HG03159 (cell line): ENCODE measurements around the gene CHCT1.

Source experiments
- ATAC-seq: cut with Tn5 transposase; IDR thresholded peaks from one replicate; pipeline ENCODE4 v1.9.1; 2021; ENCODE audit warnings: mild to moderate bottlenecking, moderate library complexity; ENCODE audit not compliant: unreplicated experiment

Gene CHCT1

GRCh38 chr17:60439501-60439900, 17.2 kb downstream of the CHCT1 start:
- ATAC-seq: peak; percentile 52

GRCh38 chr17:60442271-60443173, 20.2 kb downstream of the CHCT1 start:
- no peak for ATAC-seq

GRCh38 chr17:60443713-60444112, 21.4 kb downstream of the CHCT1 start:
- no peak for ATAC-seq

- ATAC-seq: no peak
Observed at GRCh38 chr17:60445144-60445543, 22.9 kb downstream of the CHCT1 start.

- ATAC-seq: no peak
Observed at GRCh38 chr17:60447375-60447774, 25.1 kb downstream of the CHCT1 start.

GRCh38 chr17:60451071-60451470, 28.8 kb downstream of the CHCT1 start:
- no peak for ATAC-seq

GRCh38 chr17:60451965-60452364, 29.7 kb downstream of the CHCT1 start:
- ATAC-seq: no peak

GRCh38 chr17:60455378-60455777, 33.1 kb downstream of the CHCT1 start:
- no peak for ATAC-seq

GRCh38 chr17:60457148-60457547, 34.9 kb downstream of the CHCT1 start:
- no peak for ATAC-seq

- no peak for ATAC-seq
Observed at GRCh38 chr17:60461584-60461983, 39.3 kb downstream of the CHCT1 start.

GRCh38 chr17:60463157-60463835, 41.0 kb downstream of the CHCT1 start:
- no peak for ATAC-seq

GRCh38 chr17:60464343-60464742, 42.1 kb downstream of the CHCT1 start:
- ATAC-seq: no peak

GRCh38 chr17:60468371-60468770, 46.1 kb downstream of the CHCT1 start:
- ATAC-seq: no peak

GRCh38 chr17:60471451-60471850, 49.2 kb downstream of the CHCT1 start:
- no peak for ATAC-seq

- ATAC-seq: no peak
Observed at GRCh38 chr17:60472449-60472848, 50.2 kb downstream of the CHCT1 start.

GRCh38 chr17:60473788-60474187, 51.5 kb downstream of the CHCT1 start:
- no peak for ATAC-seq
